ENCODE results near the gene CDX1.
A peak's percentile ranks its signal among the peaks of the same experiment; 100 is the strongest.

Gene CDX1

DNA sequence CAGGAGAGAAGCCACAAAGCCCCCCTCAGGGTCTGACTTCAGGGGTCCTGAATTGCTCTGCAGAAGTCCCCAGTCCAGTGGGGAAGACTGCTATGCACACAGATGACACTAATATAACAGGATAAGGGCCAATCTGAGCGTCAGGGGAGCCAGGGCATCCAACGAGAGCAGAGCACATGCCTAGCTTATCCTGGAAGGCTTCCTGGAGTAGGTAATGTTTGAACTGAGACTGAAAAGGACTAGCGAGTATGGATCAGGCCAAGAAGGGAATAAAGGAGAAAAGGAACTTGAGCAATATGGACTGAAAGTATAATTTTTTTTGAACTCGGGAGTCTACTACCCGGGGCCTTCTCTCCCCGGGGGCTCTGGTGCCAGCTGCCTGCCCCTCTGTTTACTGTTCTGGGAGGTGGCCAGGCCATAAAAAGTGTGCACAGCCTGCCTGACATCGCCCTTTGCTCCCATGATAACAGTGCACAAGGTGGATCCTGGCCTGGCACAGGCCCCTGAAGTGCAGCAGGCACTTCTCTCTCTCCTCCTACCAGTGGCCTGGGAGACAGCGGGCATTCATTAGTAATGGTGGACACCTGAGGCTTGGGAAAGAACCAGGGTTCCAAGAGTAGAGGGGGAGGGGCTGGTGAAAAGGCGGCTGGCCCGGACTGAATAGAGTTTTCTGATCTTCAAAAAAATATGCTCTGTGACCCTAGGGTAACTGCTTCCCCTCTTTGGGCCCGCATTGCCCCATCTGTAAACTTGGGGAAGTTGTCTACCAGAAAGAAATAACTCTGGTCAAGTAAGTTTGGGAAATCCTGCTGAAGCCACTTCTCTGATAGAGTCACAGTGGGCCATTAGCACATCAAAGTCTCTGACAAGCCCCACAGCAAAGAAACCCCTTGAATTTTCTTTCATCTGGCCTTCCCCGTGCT, 18.7 kb downstream of the CDX1 start:
- no peak for DNase-seq

DNA sequence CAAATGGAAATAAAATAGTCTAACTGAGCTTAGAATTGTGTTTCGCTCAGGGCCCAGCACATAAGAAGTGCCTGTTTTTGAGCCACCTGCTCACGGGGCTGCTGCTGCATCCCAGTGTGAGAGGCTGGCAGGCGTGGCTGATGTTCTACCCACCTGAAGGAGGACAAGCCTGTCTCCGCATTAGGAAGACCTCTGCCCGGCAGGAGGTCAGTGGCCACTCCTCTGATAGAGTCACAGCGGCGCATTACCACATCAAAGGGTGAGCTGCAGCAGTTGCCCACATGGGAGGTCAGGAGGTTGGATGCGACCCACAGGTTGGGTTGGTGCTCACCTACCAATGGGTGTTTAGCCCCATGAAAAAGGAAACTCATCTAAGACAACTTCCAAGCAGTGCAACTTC, 19.6 kb downstream of the CDX1 start:
- DNase-seq, result no peak

DNA sequence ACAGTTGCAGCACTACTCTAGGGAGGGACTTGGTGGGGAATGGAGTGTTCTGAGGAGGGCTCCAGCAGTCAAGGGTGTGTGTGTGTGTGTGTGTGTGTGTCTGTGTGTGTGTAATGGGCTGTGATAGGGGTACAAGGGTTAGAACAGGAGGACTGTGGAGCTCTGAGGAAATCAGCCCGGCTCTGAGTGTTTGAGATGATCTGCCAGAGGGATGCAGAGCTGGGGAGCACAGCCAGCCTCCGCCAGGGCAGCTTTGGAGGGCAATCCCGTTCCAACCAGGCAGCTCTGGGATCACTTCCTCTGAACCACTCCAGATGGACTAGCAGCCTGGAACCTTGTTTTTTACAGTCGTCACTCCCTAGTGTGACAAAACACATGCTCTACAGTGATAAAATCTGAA, 20.3 kb downstream of the CDX1 start:
- DNase-seq, result no peak

DNA sequence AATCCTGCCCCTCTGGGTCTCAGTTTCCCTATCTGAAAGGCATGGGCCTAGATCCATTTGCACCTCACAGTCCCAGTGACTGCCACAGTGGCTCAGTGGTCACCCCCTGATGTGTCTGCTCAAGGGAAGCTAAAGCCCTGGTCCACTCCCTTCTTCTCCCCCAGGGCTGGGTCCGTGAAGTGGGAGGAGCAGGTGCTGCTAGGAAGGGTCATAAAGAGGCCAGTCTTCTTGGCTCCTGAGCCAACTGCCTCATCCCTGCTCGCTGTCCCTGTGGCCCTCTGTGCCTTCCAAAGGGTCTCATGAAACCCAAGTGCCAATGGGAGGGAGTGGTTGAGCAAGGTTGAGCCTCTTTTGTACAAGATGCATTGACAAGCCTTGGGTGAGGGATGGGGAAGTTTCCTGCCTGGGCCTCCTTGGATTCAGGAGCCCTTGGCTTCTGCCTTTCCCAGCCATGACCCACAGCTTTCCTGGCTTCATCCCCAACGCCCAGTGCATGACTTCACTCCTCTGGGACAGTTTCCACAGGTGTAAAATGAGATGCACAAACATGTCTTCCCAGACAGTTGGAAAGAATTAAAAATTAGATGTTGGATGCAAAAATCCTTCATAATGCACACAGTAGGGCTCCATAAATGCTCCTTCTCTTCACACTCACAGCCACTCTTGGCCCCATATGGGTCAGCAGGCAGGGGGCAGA, 21.7 kb downstream of the CDX1 start:
- no peak for DNase-seq

DNA sequence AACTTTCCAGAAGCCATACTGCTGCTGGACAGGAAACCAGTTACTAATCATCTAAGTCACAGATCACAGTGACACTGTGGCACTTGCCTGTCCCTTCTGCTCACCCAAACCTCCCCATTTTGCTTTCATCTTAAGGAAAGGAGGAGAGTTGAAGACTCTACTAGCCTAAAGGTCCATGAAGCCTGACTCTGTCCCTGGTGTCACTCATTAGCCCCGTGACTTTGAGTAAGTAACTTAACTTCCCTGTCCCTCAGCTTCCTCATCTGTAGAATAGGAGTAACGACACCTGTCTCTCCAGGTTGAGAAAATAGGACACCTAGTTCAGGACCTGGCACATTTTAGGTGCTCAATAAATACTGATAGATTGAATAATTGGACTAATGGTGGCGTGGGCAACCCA, 22.7 kb downstream of the CDX1 start:
- no peak for DNase-seq

DNA sequence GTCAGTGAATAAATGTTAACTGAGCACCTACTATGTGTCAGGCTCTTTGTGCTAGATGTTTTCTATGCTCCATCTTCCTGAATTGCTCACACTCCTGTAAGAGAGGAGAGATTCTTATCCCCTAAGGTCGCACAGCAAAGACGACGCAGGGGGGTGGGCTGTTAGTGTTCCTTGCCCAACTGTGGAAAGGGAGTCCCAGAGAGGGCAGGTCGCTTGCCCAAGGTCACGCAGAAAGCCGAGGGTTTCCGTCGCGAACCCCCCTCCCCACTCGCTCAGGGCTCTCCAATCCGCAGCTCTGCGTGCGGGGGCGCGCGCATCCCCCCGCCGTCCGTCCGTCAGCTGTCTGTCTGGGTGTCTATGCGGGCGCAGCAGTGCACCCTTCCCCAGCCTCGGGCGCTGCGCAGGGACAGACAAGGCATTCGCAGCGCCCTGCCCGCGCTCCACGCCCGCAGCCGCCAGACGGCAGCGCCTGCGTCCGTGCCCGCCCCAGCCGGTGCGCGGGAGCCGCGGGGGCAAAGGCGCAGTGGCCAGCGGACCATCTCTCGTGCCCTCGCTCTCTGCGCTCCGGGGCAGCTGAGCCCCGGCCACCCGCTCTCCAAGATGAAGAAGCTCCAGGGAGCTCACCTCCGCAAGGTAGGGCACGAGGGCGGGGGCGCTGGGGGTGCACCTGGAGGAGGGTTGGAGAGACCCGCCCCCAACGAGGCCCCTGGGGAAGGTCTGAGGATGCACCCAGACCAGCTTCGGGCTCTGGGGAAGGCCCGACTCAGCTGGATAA, 23.3 kb downstream of the CDX1 start, which contains the start of gene SLC6A7:
SLC6A7 (plus strand) TSS at position 335 of the 775 bp plus-strand sequence; CDS start at position 601, 266 bp downstream.
- DNase-seq, result no peak

DNA sequence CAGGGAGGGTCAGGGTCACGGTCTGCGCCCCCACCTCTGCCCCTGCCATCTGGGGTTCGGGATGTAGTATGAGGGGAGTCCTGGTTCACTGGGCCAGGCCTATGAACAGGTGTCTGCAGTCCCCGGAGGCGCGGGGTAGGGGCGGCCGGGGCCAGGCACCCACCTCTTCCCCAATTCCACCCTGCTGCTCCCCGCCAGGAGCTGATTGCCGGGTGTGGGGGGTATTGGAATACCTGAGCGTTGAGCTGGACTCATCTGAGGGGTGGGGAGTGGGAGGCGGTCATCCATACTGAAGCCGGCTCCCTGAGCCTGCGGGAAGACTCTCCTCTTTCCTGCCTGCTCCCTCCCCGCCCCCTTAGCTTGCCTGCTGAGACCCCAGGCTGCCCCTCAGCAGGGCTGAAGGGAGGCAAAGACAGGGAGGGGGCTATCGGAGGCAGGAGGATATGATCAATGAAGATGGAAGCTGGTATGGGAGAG, 24.0 kb downstream of the CDX1 start:
- no peak for DNase-seq

DNA sequence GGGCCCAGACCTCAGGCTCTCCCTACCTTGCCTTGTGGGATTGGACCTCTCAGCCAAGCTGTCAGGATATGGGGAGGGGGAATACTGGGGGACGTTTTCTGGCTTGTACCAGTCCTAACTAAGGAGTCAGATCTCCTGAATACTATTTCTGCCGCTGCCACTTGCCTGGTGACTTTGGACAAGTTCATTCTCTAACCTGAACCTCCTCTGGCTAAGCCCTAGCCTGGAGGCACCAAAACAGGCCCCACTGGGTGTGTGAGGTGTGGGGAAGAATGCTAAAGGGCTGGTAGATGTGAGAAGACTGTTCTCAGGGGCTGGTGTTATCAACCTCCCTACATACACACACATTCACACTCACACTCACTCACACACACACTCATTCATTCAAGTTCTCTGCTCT, 24.4 kb downstream of the CDX1 start:
- no peak for DNase-seq

DNA sequence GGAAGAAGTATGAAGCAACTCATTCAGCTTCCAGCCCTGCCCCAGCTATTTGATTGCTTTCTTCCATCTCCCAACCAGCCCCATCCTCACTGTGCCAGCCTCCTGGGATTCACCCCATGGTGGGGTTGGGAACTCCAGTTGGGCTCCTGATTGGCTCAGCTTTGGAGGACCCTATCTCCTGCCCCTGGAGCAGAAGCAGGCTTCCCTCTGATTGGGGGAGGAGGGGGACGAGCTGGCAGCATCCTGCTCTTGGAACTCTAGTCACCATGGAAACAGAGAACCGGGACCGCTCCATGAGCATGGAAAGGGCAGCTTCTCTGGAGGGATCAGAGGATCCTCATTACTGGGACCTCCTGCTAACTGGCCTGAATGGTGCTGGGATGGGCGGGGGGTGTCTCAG, 25.9 kb downstream of the CDX1 start:
- no peak for DNase-seq

DNA sequence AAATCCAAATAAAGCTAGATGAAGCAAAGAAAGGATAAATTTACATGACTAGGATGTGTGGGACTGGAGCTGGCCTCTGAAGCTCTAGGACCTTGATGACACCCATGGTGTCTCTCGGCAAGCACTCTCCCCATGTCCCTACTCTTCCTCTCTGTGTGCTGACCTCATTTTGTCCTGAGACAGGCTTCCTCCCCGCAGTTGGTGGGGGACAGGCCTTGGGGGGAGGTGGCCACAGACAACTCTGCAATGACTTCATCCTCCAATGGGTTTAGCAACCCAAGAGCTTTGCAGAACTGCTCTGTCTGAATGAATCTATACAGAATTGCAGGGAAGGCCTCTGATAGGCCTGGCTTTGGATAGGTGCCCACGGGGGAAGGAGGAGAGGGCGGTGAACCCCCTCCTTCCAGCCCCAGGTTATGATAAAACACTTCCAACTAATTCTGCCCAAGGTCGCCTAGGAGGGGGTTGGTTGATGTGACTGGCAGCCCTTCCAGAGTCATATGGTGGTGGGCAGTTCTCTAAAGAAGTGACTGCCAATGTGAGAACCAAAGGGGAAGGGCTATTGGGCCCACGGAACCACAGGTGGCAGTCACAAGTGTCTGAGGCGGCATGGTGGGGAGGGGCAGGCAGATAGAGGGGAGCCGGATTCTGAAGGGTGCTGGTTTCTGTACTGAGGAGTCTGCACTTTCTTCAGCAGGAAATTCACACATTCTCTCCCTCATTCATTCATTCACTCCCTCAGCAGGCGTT, 29.3 kb downstream of the CDX1 start:
- no peak for DNase-seq

DNA sequence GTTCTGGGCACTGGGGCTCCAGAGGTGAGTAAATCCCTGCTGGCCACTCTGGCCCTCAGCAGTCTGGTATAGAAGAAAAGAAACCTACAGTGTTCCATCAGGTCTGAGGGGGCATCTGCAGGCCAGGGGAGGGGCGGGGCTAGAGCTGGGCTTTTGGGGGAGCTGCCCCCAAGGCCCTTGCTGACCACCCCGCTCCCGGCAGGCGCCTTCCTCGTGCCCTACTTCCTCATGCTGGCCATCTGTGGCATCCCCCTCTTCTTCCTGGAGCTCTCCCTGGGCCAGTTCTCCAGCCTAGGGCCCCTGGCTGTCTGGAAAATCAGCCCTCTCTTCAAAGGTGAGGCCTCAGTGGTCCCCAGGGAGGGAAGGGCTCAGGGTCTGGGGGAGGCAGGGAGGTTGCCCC, 29.9 kb downstream of the CDX1 start:
- no peak for DNase-seq

DNA sequence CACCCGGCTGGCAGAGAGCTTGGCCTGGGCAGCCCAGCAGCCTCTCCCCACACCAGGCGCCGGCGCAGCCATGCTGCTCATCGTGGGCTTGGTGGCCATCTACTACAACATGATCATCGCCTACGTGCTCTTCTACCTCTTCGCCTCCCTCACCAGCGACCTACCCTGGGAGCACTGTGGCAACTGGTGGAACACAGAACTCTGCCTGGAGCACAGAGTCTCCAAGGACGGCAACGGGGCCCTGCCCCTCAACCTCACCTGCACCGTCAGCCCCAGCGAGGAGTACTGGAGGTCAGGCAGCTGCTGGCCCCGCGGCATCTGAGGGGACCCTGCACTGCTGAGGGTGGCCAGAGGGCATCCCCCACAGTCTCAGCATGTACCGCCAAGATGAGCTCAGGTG, 30.4 kb downstream of the CDX1 start:
- no peak for DNase-seq

DNA sequence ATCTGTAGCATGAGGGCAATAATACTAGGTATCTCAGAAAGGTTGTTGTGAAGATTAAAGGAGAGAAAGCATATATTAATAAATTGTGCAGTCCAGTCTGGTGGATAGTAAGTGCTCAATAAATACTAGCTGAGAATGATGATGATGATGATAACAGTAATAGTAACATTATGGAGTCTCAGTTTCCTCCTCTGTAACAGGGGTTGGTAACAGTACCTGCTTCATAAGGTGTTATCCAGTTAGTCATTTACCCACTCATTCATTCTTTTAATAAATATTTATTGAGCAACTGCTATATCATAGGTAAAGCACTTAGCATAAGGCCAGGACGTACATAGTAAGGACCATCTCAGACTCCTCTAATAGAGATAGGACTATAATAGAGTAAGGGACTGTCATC, 30.9 kb downstream of the CDX1 start:
- no peak for DNase-seq

DNA sequence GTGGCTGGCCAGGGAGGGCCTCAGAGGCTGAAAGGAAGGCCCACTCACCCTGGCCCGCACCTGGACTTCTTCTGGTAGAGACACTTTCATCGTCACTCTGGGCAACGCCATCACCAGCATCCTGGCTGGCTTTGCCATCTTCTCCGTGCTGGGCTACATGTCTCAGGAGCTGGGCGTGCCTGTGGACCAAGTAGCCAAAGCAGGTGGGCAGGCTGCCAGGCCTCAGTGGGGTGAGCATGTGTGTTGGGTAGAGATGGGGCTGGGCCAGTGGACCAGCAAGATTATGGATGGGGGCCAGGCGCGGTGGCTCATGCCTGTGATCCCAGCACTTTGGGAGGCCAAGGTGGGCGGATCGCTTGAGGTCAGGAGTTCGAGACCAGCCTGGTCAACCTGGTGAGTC, 35.9 kb downstream of the CDX1 start:
- DNase-seq, result no peak

DNA sequence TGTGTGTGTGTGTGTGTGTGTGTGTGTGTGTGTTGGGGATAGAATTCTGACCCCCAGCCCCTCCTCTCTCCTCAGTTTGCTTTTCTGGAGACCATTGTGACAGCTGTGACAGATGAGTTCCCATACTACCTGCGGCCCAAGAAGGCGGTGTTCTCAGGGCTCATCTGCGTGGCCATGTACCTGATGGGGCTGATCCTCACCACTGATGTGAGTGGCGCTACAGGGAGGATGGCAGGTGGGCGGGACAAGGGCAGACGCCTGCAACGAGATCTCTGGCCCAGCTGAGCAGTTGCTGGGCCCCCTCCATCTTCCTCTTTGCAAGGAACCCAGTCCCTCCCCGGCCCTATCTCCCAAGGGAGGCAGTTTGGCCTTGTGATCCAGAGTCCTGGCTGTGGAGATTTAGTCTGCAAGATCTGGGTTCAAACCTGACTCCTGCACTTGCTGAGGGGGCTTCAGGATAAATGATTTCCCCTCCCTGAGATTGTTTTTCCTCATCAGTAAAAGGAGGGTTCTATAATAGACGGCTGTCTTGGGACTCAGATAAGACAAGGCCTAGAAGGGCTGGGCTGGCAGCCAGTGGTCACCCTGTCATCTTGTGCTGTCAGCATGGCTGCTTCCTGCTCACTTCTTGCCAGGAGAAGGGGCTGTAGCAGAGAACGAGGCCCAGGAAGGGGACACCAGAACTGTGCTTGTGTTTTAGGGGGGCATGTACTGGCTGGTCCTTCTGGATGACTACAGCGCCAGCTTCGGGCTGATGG, 37.4 kb downstream of the CDX1 start:
- no peak for DNase-seq

DNA sequence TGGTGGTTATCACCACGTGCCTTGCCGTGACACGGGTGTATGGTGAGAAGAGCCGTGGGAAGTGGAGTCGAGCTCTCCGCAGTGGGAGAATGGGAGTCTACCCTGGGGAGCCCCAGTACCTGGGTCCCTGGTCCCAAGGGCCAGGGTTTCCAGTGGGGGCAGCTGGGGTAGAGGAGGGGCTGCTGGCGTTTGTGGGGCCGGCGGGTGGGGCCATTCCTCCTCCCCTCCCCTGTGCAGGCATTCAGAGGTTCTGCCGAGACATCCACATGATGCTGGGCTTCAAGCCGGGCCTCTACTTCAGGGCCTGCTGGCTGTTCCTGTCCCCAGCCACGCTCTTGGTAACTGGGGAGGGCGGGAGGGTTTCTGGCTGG, 38.0 kb downstream of the CDX1 start:
- no peak for DNase-seq

DNA sequence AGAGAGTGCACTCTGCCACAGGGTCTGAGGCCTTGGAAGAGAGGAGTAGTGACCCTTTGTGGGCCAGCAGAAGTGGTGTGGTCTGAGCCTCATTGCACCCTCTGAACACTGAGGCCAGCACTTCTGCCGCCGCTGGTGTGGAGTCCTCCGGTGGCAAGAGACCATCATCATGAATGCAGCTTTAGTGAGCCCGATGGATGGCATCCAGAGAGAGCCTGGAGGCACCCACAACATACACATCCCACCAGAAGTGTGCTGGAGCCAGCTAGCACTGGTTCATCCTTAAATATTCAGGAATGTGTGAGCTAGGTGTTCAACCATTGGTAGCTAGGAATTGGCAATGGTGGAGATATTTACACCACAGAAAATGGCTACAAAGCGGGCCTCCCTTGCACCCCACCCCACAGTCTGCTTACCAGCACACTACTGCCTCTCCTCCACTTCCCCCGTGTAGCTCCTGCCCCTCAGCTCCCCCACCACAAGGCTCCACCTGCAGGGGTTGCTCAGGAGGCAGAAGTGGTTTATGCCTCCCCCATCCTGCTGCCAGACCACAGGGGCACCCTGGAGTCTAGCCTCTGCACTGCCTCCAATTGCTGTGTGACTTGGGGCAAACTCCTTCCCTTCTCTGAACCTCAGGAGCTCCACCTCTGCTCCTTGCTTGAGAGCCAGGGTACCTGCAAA, 39.7 kb downstream of the CDX1 start:
- DNase-seq, result no peak

DNA sequence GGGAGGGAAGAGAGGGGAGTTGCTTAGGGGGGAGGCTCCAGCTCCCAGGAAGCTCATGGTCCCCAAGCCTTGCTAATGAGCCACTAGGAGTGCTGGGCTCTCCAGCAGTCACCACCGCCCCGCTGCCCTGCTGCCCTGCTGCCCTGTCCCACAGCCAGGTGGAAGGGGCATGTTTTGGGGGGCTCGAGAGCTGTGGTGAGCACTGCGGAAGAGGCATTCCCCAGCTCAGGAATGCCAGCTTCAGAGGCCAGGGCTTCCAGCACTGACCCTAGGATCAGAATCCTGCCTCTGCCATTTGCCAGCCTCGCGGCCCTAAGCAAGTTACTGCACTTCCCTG, 40.2 kb downstream of the CDX1 start:
- no peak for DNase-seq

DNA sequence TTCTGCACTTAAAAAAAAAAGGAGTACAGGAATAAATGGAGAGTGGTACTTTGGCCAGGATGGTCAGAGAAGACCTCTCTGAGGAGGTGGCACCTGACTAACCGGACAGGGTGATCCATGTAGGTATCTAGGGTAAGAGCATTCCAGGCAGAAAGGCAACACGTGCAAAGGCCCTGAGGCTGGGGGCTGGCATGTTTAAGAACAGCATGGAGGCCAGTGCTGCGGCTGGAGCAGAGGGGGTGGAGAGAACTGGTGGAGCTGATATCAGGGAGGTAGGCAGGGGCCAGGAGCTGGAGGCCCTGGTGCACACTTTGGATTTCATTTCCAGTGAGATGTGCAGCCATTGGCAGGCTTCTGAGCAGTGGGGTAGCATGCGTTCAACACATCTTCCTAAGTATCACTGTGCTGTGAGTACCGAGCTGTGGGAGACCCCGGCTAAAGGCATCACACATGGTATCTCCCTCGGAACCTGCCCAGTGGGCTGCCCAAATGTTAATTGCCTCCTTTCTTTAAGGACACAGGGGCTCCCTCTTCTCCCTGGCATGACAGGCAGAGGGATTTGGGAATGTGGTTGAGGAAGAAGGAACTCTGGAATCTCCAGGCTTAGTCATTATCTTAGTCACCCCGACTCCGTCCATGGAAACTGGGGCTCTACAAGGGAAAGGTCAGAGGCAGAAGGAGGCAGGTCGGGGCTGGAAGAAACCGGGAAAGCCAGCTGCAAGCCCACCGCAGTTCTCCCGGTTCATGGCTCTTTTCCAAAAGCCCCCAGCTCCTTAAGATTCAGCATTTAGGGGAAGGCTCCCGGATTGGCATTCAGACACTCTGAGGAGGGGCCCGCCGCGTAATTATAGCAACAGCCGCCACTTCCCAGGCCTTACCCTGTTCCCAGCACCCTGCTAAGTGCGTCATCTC, 41.9 kb downstream of the CDX1 start:
- no peak for DNase-seq

DNA sequence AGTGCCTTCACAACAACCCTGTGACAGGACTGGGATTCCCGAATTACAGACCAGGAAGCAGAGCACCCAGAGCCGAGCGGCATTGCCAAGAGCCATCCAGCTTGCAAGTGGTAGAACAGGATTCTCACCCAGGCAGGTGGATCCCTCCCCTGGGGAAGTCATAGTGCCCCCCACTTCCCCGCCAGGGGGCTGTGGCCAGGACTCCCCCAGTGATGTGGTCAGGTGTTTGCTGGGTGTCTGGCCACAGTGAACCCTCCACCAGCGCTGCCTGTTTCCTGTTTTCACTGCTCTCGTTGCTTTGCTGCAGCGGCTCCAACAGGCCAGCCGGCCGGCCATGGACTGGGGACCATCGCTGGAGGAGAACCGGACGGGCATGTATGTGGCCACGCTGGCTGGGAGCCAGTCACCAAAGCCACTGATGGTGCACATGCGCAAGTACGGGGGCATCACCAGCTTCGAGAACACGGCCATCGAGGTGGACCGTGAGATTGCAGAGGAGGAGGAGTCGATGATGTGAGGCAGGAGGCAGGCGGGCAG, 42.6 kb downstream of the CDX1 start:
- DNase-seq, result peak in 1 of 2 donors; percentile 37
